HEK293 (cell line): ENCODE results near the gene DCBLD2.

Experiments
- ATF2 ChIP-seq: fragments of 450-650 bp; formaldehyde crosslinking; IDR thresholded peaks from 2 replicates; pipeline ENCODE4 v1.5.1; 2016; ENCODE audit warnings: missing biosample characterization, missing genetic modification characterization, low read depth
- BCL11B ChIP-seq: fragments of 450-650 bp; formaldehyde crosslinking; IDR thresholded peaks from 2 replicates; pipeline ENCODE4 v1.5.1; 2016; ENCODE audit warnings: low read depth, missing biosample characterization, missing genetic modification characterization
- KLF9 ChIP-seq: fragments of 450-650 bp; formaldehyde crosslinking; IDR thresholded peaks from 2 replicates; pipeline ENCODE4 v1.5.1; 2016; ENCODE audit warnings: missing biosample characterization, missing genetic modification characterization, low read depth
- SP2 ChIP-seq: fragments of 450-650 bp; formaldehyde crosslinking; IDR thresholded peaks from 2 replicates; pipeline ENCODE4 v1.5.1; 2016; ENCODE audit warnings: missing biosample characterization, missing genetic modification characterization
- ZNF202 ChIP-seq: fragments of 450-650 bp; formaldehyde crosslinking; IDR thresholded peaks from 2 replicates; pipeline ENCODE4 v1.5.1; 2016; ENCODE audit warnings: missing biosample characterization, missing genetic modification characterization, borderline replicate concordance
- ZNF23 ChIP-seq: fragments of 450-650 bp; formaldehyde crosslinking; IDR thresholded peaks from 2 replicates; pipeline ENCODE4 v1.5.1; 2016; ENCODE audit warnings: missing biosample characterization, missing genetic modification characterization, borderline replicate concordance
- ZNF366 ChIP-seq: fragments of 450-650 bp; formaldehyde crosslinking; conservative IDR thresholded peaks from 2 replicates; pipeline ENCODE4 v1.5.1; 2016; ENCODE audit warnings: missing biosample characterization, missing genetic modification characterization
- ZNF501 ChIP-seq: fragments of 450-650 bp; formaldehyde crosslinking; IDR thresholded peaks from 2 replicates; pipeline ENCODE4 v1.5.1; 2016; ENCODE audit warnings: missing biosample characterization, missing genetic modification characterization
- TF ChIP-seq, protein P1 (sequence below): fragments of 450-650 bp; formaldehyde crosslinking; IDR thresholded peaks from 2 replicates; pipeline ENCODE4 v1.5.1; 2016; ENCODE audit warnings: missing biosample characterization, missing genetic modification characterization
- TF ChIP-seq, protein P2 (sequence below): IDR thresholded peaks from 2 replicates; pipeline ENCODE4 v1.6.1; 2011; ENCODE audit warnings: mild to moderate bottlenecking, low read depth, low read length, borderline replicate concordance
- TF ChIP-seq, protein P3 (sequence below): fragments of 450-650 bp; formaldehyde crosslinking; conservative IDR thresholded peaks from 2 replicates; pipeline ENCODE4 v1.5.1; 2016; ENCODE audit warnings: low read depth, missing biosample characterization, missing genetic modification characterization

DNA sequence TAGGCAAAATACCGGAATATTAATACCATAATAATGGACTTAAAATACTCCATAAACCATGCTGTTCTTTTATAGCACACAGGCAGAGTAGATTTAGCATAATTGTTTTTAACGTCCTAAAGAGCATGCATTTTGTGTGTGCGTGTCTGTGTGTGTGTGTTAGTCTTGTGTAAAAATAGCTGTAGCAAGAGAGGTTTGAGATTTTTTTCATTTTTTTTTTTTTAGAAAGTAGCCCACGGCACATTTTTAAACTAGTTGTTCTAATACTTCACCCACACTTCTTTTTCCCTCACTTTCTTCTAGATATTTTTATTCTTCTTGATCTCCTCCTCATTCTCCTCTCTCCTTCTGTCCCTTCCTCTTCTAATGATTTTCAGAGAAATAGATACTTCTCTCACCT, 145.9 kb downstream of the DCBLD2 start:
- no peak for TF ChIP-seq ATF2 (tag by site-specific recombination)
- no peak for TF ChIP-seq ZNF202 (tag by site-specific recombination)
- no peak for TF ChIP-seq ZNF366
- TF ChIP-seq, protein P1, sequence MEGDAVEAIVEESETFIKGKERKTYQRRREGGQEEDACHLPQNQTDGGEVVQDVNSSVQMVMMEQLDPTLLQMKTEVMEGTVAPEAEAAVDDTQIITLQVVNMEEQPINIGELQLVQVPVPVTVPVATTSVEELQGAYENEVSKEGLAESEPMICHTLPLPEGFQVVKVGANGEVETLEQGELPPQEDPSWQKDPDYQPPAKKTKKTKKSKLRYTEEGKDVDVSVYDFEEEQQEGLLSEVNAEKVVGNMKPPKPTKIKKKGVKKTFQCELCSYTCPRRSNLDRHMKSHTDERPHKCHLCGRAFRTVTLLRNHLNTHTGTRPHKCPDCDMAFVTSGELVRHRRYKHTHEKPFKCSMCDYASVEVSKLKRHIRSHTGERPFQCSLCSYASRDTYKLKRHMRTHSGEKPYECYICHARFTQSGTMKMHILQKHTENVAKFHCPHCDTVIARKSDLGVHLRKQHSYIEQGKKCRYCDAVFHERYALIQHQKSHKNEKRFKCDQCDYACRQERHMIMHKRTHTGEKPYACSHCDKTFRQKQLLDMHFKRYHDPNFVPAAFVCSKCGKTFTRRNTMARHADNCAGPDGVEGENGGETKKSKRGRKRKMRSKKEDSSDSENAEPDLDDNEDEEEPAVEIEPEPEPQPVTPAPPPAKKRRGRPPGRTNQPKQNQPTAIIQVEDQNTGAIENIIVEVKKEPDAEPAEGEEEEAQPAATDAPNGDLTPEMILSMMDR (tag by site-specific recombination): no peak
- TF ChIP-seq ZNF501 (tag by site-specific recombination): no peak
- TF ChIP-seq BCL11B (tag by site-specific recombination): no peak
- TF ChIP-seq ZNF23 (tag by site-specific recombination): no peak
- TF ChIP-seq, protein P2, sequence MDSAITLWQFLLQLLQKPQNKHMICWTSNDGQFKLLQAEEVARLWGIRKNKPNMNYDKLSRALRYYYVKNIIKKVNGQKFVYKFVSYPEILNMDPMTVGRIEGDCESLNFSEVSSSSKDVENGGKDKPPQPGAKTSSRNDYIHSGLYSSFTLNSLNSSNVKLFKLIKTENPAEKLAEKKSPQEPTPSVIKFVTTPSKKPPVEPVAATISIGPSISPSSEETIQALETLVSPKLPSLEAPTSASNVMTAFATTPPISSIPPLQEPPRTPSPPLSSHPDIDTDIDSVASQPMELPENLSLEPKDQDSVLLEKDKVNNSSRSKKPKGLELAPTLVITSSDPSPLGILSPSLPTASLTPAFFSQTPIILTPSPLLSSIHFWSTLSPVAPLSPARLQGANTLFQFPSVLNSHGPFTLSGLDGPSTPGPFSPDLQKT: no peak
- TF ChIP-seq SP2 (tag by site-specific recombination): no peak
- TF ChIP-seq, protein P3, sequence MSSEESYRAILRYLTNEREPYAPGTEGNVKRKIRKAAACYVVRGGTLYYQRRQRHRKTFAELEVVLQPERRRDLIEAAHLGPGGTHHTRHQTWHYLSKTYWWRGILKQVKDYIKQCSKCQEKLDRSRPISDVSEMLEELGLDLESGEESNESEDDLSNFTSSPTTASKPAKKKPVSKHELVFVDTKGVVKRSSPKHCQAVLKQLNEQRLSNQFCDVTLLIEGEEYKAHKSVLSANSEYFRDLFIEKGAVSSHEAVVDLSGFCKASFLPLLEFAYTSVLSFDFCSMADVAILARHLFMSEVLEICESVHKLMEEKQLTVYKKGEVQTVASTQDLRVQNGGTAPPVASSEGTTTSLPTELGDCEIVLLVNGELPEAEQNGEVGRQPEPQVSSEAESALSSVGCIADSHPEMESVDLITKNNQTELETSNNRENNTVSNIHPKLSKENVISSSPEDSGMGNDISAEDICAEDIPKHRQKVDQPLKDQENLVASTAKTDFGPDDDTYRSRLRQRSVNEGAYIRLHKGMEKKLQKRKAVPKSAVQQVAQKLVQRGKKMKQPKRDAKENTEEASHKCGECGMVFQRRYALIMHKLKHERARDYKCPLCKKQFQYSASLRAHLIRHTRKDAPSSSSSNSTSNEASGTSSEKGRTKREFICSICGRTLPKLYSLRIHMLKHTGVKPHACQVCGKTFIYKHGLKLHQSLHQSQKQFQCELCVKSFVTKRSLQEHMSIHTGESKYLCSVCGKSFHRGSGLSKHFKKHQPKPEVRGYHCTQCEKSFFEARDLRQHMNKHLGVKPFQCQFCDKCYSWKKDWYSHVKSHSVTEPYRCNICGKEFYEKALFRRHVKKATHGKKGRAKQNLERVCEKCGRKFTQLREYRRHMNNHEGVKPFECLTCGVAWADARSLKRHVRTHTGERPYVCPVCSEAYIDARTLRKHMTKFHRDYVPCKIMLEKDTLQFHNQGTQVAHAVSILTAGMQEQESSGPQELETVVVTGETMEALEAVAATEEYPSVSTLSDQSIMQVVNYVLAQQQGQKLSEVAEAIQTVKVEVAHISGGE (tag by site-specific recombination): no peak
- TF ChIP-seq KLF9: no peak
